ENCODE results near the gene ANKRD24. TPM values are rescaled to one million over a fixed set of nuclear protein-coding genes. Genes with fewer than 3 reads are reported as not detected.

Gene ANKRD24
- total and polyA plus RNA-seq, 2 of the 13 experiments (the other 11 are each of a cell fraction or from before 2014, with no cell fraction given) = 0.13 to 0.24 TPM

- TF ChIP-seq ATF6 (CRISPR knock-in tag; conservative IDR thresholded peaks at IDR 0.05) (no peak), ZNF782 (CRISPR knock-in tag; IDR thresholded peaks at IDR 0.05; ENCODE audit: borderline replicate concordance) (no peak), REXO4 (CRISPR knock-in tag; IDR thresholded peaks at IDR 0.05; ENCODE audit: borderline replicate concordance) (no peak), RARA (CRISPR knock-in tag; IDR thresholded peaks at IDR 0.05) (no peak), XBP1 (CRISPR knock-in tag; IDR thresholded peaks at IDR 0.05) (no peak), ZBTB10 (CRISPR knock-in tag; IDR thresholded peaks at IDR 0.05; ENCODE audit: borderline replicate concordance) (no peak), GPBP1L1 (CRISPR knock-in tag; IDR thresholded peaks at IDR 0.05) (no peak), ZNF660 (CRISPR knock-in tag; IDR thresholded peaks at IDR 0.05; ENCODE audit: borderline replicate concordance, low read depth) (no peak), ZNF766 (CRISPR knock-in tag; IDR thresholded peaks at IDR 0.05; ENCODE audit: borderline replicate concordance) (no peak), CREB3 (CRISPR knock-in tag; IDR thresholded peaks at IDR 0.05) (no peak), KLF9 (CRISPR knock-in tag; IDR thresholded peaks at IDR 0.05; ENCODE audit: low read depth) (no peak), ZNF329 (CRISPR knock-in tag; IDR thresholded peaks at IDR 0.05; ENCODE audit: low read depth) (no peak), ZNF501 (CRISPR knock-in tag; IDR thresholded peaks at IDR 0.05) (no peak), ZNF331 (CRISPR knock-in tag; IDR thresholded peaks at IDR 0.05) (0 out of 2 replicates have a peak, but pooled peaks have one; percentile 11), PAWR (CRISPR knock-in tag; IDR thresholded peaks at IDR 0.05; ENCODE audit: borderline replicate concordance) (no peak), RAD21 (CRISPR knock-in tag; IDR thresholded peaks at IDR 0.05) (peak; percentile 72), HNRNPL (IDR thresholded peaks at IDR 0.05; ENCODE audit: low read depth, low read length) (no peak), ZNF367 (CRISPR knock-in tag; IDR thresholded peaks at IDR 0.05; ENCODE audit: borderline replicate concordance) (no peak), ZNF274 (CRISPR knock-in tag; IDR thresholded peaks at IDR 0.05) (no peak; the same call in 1 of the 2 replicates), RFX1 (IDR thresholded peaks at IDR 0.05) (no peak), ZNF777 (CRISPR knock-in tag; IDR thresholded peaks at IDR 0.05) (no peak), SIX4 (CRISPR knock-in tag; IDR thresholded peaks at IDR 0.05) (no peak), ZFAT (CRISPR knock-in tag; conservative IDR thresholded peaks at IDR 0.05) (no peak), ATF7 (IDR thresholded peaks at IDR 0.05) (no peak), ATF7 (CRISPR knock-in tag; IDR thresholded peaks at IDR 0.05) (no peak), DNMT1 (CRISPR knock-in tag; IDR thresholded peaks at IDR 0.05) (no peak)
Observed at GRCh38 chr19:4267101-4267900, 84.8 kb downstream of the ANKRD24 start (continued).
